GM08714 (cell line): ENCODE results near the gene TPD52L1.

ENCODE experiments used
- H3K4me3 ChIP-seq: fragments of 200-500 bp; sonication (Bioruptor generic); 2 replicates; pipeline ENCODE4 v1.5.1; 2014; ENCODE audit warnings: mild to moderate bottlenecking, low read length, inconsistent platforms
- ZNF274 ChIP-seq: IDR thresholded peaks from 2 replicates; pipeline ENCODE4 v1.6.1; 2012; ENCODE audit warnings: mild to moderate bottlenecking, low read depth, low read length

The TPD52L1 gene

GRCh38 chr6:125245109-125245508, 91.5 kb downstream of the TPD52L1 start:
- H3K4me3 ChIP-seq = no peak overlapping the region
- TF ChIP-seq ZNF274 = no peak

DNA sequence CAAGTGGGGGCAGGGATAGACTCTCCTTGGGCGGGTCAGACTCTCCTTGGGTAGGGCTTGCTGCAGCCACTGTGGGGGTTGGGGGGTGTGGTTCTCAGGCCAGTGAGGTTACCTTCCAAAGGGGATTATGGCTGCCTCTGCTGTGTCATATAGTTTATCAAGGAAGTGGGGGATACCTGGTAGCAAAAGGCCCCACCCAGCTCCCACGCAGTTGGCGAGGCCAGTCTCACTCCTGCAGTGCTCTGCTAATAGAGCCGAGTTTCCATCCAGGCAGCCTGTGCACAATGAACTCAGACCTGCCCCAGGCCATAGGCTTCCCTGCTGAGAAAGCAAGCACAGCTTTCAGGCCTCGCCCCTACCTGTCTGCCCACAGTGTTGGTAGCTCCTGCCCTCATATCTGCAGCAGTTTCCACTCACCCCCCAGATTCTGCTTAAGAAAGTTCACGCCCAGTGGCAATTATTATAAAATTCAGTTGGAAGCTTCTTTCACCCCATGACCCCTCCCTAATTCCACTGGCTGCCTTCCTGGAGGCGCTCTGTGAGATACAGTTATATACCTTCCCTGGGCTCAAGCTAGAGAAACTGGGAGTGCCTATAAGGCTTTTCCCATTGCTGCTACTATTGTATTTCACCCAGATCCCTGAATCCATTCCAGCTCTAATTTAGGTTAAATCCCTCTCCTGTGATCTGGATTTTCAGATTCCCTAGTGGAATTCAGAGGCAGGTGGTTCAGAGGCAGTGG, 92.1 kb downstream of the TPD52L1 start:
- no peak for TF ChIP-seq ZNF274
- H3K4me3 ChIP-seq = no peak overlapping the region

GRCh38 chr6:125246566-125246965, 93.0 kb downstream of the TPD52L1 start:
- H3K4me3 ChIP-seq = no peak overlapping the region
- no peak for TF ChIP-seq ZNF274

DNA sequence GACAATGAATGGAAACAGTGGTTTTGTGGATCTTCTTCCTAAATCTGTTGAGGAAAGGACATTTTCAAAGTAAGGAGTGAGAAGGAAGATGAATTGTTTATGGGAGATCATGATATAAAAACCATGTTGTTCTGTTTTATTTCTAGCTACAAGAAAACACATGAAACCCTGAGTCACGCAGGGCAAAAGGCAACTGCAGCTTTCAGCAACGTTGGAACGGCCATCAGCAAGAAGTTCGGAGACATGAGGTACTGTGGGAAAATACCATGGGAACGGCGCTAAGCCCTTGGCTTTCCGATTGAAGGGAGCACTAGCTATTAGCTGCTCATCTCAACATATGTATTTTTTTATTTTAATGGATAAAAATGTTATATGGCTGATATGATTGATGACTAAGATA, 94.6 kb downstream of the TPD52L1 start:
- TF ChIP-seq ZNF274 = no peak
- H3K4me3 ChIP-seq = no peak overlapping the region

- TF ChIP-seq ZNF274 = no peak
- no peak overlapping the region for H3K4me3 ChIP-seq
These were observed 96.9 kb downstream of the TPD52L1 start for GRCh38 chr6:125250511-125250910.

DNA sequence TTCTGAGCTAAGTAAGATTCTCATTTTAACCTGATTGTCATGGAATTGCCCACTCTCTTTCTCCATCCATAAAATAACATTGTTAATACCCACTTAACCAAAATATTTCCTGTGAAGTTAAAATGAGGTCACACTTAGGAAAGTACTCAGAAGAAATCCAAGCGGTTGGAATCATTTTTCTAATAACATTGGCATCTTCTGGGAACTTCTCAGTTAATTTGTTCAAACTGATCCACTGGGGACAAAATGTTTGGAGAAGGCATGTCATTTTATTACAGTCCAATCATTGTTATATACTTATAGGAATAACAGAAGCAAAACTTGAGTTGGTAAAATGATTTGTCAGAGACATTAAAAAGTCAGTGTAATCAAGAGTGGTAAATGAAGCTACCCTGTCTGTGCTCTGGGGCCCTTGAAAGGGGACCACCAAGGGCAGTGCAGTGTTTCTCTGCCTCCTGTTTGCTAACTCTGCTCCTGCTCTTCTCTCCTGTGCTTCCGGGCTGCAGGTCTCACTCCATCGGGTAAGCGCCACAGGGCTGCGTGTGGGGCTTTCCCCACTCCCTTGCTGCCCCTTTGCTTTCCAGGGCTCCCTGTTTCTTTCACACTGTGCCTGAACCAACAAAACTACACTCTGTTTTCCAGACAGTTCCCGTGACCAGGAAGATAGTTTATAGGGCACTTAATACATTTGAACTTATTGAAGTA, 98.1 kb downstream of the TPD52L1 start:
- TF ChIP-seq ZNF274 = no peak
- H3K4me3 ChIP-seq = no peak overlapping the region

DNA sequence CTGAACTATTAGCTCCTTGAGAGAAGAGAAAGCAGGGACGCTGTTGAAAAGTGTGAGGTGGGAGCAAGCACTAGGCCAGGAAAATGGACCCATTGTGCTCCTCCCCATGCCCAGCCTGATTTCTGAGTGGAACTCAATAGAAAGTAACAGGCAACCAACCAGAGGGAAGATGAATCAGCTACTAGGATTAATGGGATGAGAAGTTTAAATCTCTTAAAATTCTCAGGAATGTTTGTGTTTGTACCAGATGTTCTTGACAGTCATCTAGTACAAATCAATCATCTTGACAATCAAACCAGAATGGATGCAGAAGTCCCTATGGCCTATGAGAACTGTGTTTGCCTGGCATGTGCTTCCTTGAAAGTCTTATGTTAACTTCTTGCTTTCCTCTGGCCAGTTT, 99.3 kb downstream of the TPD52L1 start:
- no peak for TF ChIP-seq ZNF274
- H3K4me3 ChIP-seq = no peak overlapping the region

DNA sequence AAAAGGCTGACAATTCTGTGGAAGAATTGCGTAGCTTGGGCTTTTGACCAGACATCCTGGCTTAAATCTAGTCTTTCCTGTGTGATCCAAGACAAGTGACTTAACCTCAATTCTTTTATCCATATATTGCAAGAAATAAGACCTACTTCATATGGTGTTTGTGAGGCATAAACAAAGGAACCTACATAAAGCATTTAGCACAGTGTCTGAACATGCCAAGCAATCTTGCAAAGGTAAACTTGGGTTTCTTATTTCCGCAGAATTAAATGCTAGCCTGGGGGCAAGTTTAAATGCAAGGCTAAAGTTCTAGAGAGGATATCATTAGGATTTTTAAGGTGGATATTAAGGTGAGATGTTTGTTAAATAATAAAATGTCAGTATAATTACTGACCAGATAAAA, 100.3 kb downstream of the TPD52L1 start:
- TF ChIP-seq ZNF274 = no peak
- no peak overlapping the region for H3K4me3 ChIP-seq

GRCh38 chr6:125254321-125254720, 100.7 kb downstream of the TPD52L1 start:
- no peak overlapping the region for H3K4me3 ChIP-seq
- TF ChIP-seq ZNF274 = no peak

DNA sequence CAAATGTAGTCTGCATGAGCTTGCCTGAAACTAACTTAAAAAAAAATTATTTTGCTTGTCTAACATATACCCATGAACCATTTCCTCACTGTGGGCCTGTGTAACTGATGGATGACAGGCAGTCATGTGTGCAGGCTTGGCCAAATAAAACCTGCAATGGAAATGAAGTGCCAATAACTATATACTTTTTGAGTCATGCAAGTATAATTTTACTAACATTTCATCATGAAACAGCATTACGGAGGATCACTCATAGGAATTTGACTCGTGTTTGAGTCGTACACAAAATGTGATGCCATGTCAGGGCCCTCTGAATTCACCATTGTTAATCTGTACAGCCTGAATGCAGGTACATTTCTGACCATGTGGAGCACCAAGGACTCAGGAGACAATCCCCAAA, 101.6 kb downstream of the TPD52L1 start:
- H3K4me3 ChIP-seq = no peak overlapping the region
- TF ChIP-seq ZNF274 = no peak

- TF ChIP-seq ZNF274 = no peak
- H3K4me3 ChIP-seq = no peak overlapping the region
These were observed 103.8 kb downstream of the TPD52L1 start for GRCh38 chr6:125257351-125257750.

GRCh38 chr6:125258651-125259353, 105.2 kb downstream of the TPD52L1 start:
- H3K4me3 ChIP-seq = no peak overlapping the region
- no peak for TF ChIP-seq ZNF274

DNA sequence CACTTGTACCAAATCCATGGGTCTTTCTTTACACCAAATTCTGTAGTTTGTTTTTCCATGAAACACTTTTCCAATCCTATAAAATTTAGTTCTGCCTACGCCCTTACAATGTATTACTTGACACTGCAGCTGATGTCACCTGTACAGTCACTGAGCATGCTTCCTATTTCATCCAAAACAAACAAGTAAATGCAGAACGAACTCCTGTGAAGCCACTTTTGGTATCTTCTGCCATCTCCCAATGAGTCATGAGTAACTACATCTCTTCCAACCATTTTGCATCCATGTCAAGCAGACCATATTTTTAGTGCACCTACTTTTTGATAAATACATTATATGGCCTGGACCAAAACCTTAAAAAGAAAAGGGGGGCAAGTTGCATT, 105.8 kb downstream of the TPD52L1 start:
- TF ChIP-seq ZNF274 = no peak
- H3K4me3 ChIP-seq = no peak overlapping the region

- TF ChIP-seq ZNF274 = no peak
- H3K4me3 ChIP-seq = no peak overlapping the region
These were observed 108.7 kb downstream of the TPD52L1 start for GRCh38 chr6:125262016-125263013.
